ENCODE measurements around the gene RAPGEF5.

DNA sequence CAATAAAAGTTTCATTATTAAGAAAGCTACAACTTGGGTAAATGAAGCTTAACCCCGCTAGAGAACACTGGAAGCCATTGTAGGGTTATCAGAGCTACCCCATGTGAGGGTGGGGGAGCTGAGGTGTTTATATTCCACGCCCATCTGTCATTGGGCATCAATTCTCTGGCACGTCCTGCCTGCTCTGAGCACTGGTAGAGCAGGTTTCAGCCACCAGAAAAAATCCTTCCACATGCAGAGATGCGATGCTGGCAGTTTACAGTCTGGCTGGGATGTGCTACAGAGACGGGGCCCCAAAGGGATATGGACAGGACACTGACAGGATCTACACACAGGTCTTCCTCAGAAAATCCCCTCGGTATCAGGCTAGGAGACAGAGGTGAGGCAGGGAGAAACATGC lies 15.9 kb upstream of the RAPGEF5 start:
- TF ChIP-seq, protein P1, sequence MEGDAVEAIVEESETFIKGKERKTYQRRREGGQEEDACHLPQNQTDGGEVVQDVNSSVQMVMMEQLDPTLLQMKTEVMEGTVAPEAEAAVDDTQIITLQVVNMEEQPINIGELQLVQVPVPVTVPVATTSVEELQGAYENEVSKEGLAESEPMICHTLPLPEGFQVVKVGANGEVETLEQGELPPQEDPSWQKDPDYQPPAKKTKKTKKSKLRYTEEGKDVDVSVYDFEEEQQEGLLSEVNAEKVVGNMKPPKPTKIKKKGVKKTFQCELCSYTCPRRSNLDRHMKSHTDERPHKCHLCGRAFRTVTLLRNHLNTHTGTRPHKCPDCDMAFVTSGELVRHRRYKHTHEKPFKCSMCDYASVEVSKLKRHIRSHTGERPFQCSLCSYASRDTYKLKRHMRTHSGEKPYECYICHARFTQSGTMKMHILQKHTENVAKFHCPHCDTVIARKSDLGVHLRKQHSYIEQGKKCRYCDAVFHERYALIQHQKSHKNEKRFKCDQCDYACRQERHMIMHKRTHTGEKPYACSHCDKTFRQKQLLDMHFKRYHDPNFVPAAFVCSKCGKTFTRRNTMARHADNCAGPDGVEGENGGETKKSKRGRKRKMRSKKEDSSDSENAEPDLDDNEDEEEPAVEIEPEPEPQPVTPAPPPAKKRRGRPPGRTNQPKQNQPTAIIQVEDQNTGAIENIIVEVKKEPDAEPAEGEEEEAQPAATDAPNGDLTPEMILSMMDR (conservative IDR thresholded peaks at IDR 0.05; ENCODE audit: low read depth, low read length): no peak
- TF ChIP-seq EZH2phosphoT487 (IDR thresholded peaks at IDR 0.05; ENCODE audit: borderline replicate concordance, low read length) (no peak), EZH2 (IDR thresholded peaks at IDR 0.05; ENCODE audit: low read length, unreplicated experiment) (no peak)

All from PC-3 (cell line).